HG03097 (cell line): Measurements from ENCODE around the gene NOXA1.
"Not testable (repeated sequence)": the region's sequence is repeated elsewhere in the genome, so short reads cannot be mapped to it uniquely, and the experiment has no call there.

ENCODE experiments used
- ATAC-seq: cut with Tn5 transposase; IDR thresholded peaks from one replicate; pipeline ENCODE4 v1.9.1; 2021; ENCODE audit not compliant: unreplicated experiment, low FRiP score

Gene NOXA1

GRCh38 chr9:137404961-137405567, 18.1 kb upstream of the NOXA1 start:
- ATAC-seq = no peak

- no peak for ATAC-seq
Observed at GRCh38 chr9:137405677-137406081, 17.5 kb upstream of the NOXA1 start.

- ATAC-seq = no peak
Observed at GRCh38 chr9:137406085-137406760, 17.0 kb upstream of the NOXA1 start.

GRCh38 chr9:137406876-137407589, 16.2 kb upstream of the NOXA1 start:
- ATAC-seq = no peak

GRCh38 chr9:137407590-137408300, 15.4 kb upstream of the NOXA1 start:
- ATAC-seq = no peak

GRCh38 chr9:137408651-137409405, 14.4 kb upstream of the NOXA1 start:
- ATAC-seq = no peak

- no peak for ATAC-seq
Observed at GRCh38 chr9:137409515-137409914, 13.7 kb upstream of the NOXA1 start.

GRCh38 chr9:137410236-137410890, 12.8 kb upstream of the NOXA1 start:
- ATAC-seq = not testable (repeated sequence)

GRCh38 chr9:137410891-137411249, 12.3 kb upstream of the NOXA1 start:
- ATAC-seq = no peak

GRCh38 chr9:137411260-137411644, 11.9 kb upstream of the NOXA1 start:
- ATAC-seq = no peak

- peak; percentile 53 for ATAC-seq
Observed at GRCh38 chr9:137411645-137412380, 11.4 kb upstream of the NOXA1 start.

GRCh38 chr9:137412431-137412830, 10.8 kb upstream of the NOXA1 start:
- no peak for ATAC-seq

GRCh38 chr9:137415451-137415850, 7.7 kb upstream of the NOXA1 start:
- ATAC-seq = no peak

- ATAC-seq = no peak
Observed at GRCh38 chr9:137416006-137416562, 7.1 kb upstream of the NOXA1 start.

GRCh38 chr9:137416563-137417151, 6.5 kb upstream of the NOXA1 start:
- ATAC-seq = no peak

GRCh38 chr9:137417161-137418021, 5.8 kb upstream of the NOXA1 start:
- no peak for ATAC-seq

- no peak for ATAC-seq
Observed at GRCh38 chr9:137421838-137422603, 1.2 kb upstream of the NOXA1 start.
